OCI-LY7 (cell line): ENCODE results near the gene UQCR10.

Experiments used
- EZH2phosphoT487 ChIP-seq: fragments of 200-600 bp; sonication (generic); IDR thresholded peaks from 2 replicates; pipeline ENCODE4 v1.6.1; 2018; ENCODE audit warnings: low read depth, borderline replicate concordance, mild to moderate bottlenecking, mixed run types, antibody characterized with exemption, low read length, moderate library complexity, mixed read lengths
- TF ChIP-seq, protein P1 (sequence below): fragments of 200-600 bp; sonication (generic); conservative IDR thresholded peaks from 2 replicates; pipeline ENCODE4 v1.5.1; 2014; ENCODE audit warnings: mild to moderate bottlenecking, antibody characterized with exemption, low read length, moderate library complexity, mixed read lengths

DNA sequence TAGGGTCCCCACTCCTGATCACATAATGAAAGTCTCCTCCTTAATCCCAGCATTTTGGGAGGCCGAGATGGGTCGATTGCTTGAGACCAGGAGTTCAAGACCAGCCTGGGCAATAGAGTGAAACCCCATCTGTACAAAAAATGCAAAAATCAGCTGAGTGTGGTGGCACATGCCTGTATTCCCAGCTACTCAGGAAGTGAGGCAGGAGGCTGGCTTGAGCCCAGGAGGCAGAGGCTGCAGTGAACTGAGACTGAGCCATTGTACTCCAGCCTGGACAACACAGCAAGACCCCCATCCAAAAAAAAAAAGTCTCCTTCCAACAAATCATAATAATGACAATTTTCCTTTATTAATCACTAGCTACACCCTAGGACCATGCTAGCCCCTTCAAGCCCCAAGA lies 15.5 kb upstream of the UQCR10 start:
- TF ChIP-seq, protein P1, sequence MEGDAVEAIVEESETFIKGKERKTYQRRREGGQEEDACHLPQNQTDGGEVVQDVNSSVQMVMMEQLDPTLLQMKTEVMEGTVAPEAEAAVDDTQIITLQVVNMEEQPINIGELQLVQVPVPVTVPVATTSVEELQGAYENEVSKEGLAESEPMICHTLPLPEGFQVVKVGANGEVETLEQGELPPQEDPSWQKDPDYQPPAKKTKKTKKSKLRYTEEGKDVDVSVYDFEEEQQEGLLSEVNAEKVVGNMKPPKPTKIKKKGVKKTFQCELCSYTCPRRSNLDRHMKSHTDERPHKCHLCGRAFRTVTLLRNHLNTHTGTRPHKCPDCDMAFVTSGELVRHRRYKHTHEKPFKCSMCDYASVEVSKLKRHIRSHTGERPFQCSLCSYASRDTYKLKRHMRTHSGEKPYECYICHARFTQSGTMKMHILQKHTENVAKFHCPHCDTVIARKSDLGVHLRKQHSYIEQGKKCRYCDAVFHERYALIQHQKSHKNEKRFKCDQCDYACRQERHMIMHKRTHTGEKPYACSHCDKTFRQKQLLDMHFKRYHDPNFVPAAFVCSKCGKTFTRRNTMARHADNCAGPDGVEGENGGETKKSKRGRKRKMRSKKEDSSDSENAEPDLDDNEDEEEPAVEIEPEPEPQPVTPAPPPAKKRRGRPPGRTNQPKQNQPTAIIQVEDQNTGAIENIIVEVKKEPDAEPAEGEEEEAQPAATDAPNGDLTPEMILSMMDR = no peak
- no peak for TF ChIP-seq EZH2phosphoT487
